GM12872 (cell line): ENCODE measurements around the gene ARHGDIA.

Source experiments
- TF ChIP-seq, protein P1 (sequence below): IDR thresholded peaks from 3 replicates; pipeline ENCODE4 v1.5.1; 2011; ENCODE audit warnings: low read depth, mild to moderate bottlenecking, low read length, moderate library complexity; ENCODE audit not compliant: insufficient read depth

Gene ARHGDIA

DNA sequence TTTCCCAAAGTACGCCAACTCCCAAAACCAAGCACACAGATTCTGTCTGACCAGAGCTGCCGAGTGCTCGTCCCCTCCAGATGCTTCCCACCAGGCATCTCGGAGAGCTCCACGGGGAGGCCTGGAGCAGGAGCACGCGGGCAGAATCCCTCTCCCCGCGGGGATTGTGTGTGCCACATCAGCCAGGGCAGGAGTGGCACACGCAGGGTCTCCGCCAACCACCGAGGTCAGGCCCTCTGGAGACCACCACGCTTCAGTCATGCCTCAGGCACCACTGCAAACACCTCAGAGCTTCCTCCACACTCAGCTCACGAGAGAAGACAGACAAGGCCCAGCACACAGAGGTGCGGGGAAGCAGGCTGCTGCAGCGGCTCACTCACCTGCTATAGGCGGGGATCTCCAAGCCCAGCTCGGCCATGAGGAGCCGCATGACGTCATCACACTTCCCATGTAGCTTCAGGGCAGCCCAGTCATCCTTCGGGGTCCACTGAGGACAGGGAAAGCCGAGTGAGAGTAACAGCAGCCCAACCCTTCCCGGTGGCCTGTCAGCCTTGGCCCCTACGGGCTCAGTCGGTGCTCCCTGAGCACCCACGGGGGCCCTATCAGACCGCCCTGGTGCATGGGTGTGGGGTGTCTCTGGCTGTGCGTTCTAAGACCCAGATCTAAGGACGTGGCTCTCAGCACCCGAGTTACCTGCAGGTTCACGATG is 42.4 kb upstream of the ARHGDIA start:
- TF ChIP-seq, protein P1, sequence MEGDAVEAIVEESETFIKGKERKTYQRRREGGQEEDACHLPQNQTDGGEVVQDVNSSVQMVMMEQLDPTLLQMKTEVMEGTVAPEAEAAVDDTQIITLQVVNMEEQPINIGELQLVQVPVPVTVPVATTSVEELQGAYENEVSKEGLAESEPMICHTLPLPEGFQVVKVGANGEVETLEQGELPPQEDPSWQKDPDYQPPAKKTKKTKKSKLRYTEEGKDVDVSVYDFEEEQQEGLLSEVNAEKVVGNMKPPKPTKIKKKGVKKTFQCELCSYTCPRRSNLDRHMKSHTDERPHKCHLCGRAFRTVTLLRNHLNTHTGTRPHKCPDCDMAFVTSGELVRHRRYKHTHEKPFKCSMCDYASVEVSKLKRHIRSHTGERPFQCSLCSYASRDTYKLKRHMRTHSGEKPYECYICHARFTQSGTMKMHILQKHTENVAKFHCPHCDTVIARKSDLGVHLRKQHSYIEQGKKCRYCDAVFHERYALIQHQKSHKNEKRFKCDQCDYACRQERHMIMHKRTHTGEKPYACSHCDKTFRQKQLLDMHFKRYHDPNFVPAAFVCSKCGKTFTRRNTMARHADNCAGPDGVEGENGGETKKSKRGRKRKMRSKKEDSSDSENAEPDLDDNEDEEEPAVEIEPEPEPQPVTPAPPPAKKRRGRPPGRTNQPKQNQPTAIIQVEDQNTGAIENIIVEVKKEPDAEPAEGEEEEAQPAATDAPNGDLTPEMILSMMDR: no peak

GRCh38 chr17:81912441-81913309 is 41.5 kb upstream of the ARHGDIA start:
- TF ChIP-seq, protein P1: no peak

DNA sequence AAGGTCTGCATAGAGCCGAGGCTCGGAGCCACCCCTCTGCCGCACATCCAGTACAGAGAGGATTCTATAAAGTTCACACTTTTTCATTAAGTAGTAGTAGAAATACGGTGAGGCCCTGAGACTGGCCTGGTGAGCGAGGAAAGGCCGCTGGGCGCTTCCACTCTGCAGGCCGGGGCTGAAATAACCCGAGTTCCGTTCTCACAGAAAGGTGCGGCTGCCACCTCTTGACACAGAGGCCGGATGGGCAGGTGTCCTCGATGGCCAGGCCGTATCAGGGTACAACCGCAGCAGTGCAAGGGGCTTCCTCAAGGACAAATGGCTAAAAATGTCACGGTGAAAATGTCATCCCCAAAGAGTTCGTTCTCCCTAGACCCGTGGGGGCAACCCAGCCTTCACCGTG is 40.8 kb upstream of the ARHGDIA start:
- TF ChIP-seq, protein P1: no peak

- TF ChIP-seq, protein P1: no peak
Observed at GRCh38 chr17:81911277-81911961, 40.3 kb upstream of the ARHGDIA start, which contains the start of gene PCYT2. PCYT2 (minus strand) TSS chr17:81911399; CDS start chr17:81911355, 44 bp downstream.

GRCh38 chr17:81910840-81911276 is 39.7 kb upstream of the ARHGDIA start:
- TF ChIP-seq, protein P1: no peak

DNA sequence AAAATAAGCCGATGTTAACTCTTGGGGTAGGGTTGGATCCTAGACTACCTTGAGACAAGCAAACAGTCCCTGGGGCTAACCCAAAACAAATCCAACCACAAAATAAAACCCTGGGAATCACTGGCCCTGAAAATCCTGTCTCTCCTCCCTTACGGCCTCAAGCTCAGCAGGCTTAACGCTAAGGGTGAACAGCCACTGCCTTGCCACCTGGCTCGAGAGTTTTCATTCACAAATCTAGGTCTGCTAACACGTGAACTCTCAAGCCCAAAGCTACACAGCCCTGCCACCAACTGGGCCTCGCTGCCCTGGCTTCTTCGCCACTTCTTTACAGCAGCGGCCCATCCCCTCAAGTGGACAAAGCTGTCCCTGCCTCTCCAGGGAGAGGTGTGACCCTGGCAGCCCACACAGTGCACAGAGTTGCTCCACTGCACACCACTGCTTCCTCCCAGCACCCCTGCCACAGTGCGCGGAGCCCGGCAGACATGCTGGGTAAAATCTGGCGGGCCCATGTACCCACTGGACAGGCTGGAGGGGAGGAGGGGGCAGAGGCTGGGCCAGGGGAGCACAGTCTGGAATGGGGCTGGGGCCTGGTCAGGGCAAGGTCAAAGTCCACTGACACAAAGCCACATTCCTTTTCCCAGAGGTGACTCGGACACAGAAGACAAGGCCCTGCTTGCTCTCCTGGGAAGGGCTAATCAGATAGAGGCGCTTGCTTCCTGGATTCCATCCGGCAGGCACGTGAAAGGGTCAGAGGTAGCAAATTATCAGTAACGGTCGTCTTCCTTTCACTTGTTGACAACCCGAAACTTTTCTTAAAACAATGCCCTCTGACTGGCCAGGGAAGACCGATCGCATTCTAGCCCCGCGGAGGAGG is 39.1 kb upstream of the ARHGDIA start:
- TF ChIP-seq, protein P1: no peak

DNA sequence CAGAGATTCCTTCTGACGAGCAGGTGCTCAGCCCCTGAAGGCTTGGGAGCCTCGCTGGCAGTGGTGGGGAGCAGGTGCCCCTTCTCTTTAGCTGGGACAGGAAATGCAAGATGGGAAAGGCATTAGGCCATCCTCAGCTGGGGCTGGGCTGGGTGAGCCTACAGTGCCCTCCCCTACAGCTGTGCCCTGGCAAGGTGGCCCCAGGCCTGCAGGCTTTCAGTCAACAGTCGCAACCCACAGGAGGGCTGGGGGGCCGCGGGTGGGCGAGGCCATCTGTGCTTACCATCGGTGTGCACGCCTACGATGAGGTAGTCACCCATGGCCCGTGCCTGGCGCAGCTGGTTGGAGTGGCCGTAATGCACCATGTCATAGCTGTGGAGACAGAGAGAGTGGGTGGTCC is 38.1 kb upstream of the ARHGDIA start:
- TF ChIP-seq, protein P1: no peak
